Smooth muscle cell of the brain vasculature (primary cell): Measurements from ENCODE around the gene VAX1.
"Not testable (repeated sequence)": the region's sequence is repeated elsewhere in the genome, so short reads cannot be mapped to it uniquely, and the experiment has no call there.

Experiments used
- DNase-seq: peaks from one replicate; pipeline ENCODE4 v3.0.0-alpha.2; 2012; ENCODE audit warnings: low read depth, low spot score

Gene VAX1

DNA sequence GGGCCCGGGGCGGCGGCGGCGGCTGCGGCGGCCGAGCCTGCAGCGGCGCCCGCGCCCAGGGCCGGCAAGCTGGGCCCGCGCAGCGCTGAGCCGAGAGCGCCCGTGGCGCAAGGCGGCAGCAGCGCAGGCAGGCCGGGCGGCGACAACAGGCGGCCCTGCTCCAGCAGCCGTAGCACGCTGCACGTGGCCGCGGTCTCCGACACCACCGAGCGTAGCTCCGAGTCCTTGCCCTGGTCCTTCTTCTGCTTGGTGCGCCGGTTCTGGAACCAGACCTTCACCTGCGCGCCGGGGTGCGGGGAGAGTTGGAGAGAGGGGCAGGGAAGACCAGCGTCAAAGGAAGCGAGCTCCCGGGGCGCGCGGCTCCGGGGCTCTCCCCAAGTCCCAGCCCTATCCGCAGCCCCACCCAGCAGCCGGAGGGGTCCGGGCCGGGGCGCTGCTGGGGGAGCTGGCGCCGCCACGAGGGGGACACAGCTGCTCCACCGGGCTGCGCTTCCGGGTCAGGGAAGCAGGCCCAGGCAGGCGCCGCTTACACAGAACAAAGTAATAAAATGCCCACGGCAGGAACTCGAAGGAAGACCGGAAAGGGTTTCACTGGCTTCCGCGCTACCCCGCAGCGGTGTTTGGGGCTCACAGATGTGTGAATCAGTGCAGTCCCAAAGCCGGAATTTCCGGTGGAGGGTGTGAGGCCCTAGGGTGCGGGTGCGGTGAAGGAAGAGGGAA, 3.6 kb downstream of the VAX1 start:
- no peak for DNase-seq

DNA sequence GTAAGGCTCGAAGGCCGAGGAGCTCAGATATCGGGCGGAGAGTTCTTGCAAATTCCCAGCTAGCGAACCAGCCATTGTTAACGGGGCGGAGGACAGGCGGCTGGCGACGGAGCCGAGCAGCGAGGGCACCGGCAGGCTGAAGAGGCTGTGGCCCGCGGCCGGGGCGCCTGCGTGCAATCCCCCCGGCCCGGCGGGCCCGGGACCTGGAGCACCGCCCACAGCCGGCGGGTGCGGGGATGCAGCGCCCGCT, 4.1 kb downstream of the VAX1 start:
- no peak for DNase-seq

DNA sequence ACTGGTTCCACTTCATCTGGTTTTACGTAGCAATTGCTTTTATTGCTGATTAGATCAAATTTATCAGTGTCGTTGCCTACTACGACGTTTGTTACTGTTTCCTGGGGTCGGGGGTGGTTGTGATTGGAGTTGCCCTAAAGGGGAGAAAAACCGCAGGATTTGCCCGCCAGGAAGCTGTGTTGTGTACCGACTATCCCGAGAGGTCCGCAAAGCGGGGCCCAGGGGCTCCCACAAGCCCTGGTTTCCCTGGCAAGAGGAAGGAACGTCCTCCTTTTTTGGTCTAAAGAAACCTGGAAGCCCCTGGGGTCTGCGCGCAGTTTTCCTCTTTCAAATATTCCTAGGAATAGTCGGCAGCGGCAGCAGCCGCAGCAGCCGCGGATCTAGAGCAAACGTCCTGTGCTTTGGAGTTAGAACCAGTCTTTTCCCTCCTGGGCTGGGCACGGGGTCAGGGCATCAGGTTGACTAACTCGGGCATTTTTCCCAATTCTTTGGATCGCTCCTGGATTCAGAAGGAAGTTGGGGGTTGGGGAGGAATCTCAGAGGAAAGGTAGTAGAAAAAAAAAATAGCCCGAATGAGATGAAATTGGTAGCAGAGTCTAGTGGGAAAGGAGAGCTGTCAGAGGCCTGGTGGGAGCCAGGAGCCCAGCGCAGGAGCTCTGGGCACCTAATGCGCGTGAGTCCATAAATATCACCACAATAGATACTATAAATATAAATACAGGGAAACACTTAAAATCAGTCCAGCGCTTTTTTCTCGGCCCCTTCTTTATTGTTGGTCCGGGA, 4.6 kb downstream of the VAX1 start:
- no peak for DNase-seq

DNA sequence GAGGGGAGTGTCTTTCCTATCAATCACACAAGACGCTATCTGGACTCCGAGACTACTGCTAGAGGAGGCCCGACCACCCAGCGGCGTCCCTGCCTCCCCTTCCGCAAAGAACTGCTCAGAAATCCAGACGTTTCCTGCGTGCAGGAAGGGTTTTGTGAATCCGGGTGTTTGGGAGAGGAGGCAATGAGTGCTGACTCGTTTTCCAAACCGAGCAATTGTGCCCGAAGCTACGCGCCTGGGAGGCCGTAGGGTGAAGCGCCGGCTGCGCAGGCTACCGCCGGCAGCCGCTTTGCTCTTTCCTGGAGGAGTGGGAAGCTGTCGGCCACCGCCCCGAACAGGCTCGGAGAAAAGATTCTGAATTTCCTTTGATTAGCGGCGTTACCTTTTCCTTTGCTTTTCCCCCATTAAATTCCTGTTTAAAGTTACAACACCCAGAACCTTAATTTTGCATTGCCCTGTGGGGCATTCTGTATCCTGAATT, 5.3 kb downstream of the VAX1 start:
- DNase-seq: no peak

DNA sequence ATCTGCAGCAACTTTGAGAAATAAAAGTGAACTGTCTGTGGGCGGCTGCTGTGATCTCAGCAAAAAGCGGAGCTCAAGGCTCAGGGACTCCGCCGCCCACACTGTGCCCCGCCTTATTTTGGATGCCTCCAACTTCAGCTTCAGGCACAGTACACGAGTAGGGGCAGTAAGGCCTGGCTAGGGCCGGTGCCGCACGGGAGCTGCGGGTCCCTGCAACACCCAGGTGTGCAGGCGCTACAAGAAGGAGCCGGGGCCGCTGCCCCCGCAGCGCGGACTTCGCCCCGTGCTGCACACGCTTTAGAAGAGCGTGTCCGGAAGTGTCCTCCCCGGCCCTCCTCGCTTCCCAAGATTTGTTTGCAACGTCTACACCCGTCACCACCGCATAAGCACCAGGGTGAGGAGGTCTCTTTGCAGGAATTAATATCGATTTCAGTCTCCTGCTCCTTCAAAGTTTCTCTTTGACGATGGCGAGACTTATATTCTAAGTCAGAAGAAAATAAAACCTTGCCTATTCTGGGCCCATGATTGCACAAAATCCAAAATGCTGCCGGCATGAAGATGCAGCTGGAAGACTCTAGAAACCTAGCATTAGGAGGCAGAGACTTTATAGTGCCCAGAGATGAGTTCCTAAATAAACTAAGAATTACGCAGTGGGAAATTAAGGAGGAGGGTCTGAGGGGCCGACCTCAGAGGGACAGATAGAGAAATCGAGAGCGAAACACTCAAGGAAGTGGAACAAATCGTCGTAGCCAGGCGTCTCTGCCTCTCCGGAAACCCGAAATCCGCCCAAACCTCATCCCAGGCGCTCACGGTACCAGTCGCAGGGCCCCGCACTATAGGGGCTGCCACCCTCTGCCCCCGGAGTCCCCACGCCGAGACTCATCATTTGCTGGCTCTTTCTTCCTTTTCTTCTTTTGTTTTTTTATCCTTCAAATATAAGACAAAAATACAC, 6.4 kb downstream of the VAX1 start:
- no peak for DNase-seq

DNA sequence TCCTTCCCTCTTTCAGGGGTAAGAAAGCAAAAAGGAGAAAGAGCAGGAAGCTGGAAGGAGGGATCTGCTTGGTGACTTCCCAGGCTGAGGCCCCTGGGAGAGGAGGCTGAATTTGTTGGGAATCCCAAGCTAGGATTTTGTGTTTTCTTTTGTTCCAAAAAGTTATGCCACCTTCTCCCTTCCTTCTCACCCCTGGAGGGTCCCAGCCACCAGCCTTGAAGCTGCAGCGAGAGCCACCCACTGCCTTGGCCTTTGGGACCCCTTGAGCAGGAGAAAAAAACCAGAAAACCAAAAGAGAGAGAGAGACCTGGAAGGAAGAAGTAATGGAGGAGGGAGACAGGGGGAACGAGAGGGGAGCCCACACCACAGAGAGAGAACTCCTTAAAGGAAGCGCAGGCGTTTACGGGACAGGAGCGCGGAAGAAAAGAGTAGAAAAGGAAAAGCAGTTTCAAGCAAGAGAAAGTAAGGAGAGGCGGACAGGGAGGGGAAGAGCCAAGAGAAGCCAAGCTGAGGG, 7.2 kb downstream of the VAX1 start:
- DNase-seq: no peak

DNA sequence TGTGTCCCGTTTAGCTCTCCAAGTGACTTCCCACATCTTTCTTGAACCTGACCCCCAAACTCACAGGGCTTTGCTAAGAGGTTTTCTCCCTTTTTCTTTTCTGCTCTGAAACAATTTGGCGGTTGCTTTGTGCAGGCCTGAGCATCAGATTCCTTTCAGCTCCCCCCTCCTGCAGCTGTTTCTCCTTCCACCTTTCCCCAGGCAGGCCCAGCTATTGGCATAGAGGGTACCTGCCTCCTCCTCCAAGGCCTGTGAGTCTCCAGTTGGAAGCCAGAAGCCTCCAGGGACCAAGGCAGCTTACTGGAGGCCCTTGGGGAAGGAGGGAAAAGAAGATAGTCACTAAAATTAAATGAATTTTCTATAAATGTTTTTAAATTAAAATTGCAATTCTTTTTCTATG, 7.7 kb downstream of the VAX1 start:
- no peak for DNase-seq

DNA sequence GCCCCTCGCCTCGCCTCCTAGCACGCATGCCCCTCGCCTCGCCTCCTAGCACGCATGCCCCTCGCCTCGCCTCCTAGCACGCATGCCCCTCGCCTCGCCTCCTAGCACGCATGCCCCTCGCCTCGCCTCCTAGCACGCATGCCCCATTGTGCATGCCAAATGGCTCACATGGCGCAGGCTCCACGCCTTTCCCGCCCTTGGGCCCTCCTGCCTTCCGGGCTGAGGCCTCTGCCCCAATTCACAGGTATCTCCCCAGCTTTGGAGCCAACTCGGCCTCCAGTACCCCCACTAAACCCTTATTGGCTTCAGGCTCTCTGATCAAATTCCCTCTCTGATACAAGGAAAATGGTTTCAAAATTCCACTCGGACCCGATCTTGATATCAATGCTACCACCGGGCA, 11.4 kb downstream of the VAX1 start:
- DNase-seq: not testable (repeated sequence)

DNA sequence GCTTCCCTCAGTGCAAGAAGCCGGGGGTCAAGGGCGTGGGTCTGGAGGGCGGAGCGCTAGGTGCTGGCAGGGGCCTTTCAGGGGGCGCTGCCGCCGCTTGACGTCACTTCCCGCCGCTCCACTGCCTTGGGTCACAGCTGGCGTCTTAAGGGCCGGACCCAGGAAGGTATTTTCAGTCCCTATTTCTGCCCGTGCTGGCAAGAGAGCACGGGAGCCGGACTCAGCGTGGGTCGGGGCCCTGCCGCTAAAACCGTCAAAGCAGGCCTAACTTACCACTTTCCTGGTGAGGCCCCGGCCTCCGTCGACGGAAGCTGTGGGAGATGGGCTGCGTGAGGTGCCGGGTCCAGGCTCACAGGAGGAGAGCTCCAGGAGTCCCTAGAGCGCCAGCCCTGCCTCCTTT, 12.0 kb downstream of the VAX1 start:
- DNase-seq: no peak

DNA sequence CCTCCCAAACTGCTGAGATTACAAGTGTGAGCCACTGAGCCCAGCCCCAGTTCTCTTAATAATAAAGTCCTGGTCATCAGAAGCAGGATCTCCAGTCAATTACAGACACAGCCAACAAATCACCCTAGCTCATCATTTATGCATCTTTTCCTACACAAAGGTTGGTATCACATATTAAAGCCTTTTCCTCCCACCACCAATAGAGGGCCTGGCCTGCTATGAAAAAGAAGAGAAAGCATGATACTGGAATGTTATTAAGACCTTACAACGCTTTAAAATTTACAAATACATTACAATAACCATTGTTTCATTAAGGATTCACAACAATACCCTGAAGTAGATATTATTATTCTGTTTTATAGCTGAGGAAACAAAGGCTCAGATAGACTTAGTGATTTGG, 25.9 kb downstream of the VAX1 start:
- DNase-seq: no peak

DNA sequence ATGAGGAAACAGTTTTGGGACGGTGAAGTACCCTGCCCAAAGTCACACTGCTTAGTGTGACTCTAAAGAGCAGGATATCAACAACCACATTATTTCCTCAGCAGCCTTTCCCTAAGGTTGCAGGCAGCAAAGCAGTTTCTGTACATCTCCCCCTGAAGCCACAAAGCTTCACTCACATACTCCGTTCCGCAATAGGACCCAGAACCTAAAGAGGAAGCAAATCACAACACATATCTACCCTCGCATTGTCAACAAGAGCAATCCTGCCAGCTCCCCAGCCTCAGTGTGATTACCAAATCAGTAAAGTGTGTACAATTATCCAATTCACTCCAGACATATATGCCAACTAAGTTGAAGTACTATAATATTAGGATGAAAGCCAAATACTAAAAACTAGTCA, 30.8 kb downstream of the VAX1 start:
- DNase-seq: no peak

DNA sequence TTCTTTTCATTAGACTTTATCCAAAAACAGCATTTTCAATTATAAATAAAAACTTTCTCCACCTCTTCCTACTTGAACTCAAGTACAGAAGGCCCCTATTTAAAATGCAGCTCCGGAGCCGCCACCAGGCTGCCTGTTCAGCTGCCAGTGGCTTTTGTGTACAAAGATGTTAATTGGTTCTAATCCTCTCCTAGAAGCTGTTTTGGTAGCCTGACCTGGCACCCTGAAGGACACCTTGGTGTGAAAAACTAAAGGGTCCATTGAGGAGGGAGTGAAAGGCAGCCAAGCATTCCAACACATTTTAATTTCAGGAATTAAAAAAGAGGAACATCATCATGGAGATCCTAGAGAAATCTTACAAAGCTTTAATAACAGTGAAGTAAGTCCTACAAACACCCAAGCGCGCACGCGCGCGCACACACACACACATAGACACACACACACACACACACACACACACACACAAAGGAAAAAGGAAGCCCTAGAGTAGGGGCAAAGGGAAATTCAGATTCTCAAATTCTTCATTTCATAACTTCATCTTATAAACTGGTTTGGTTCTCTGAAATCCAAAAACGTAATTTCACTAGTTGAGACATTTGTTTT, 41.4 kb downstream of the VAX1 start:
- DNase-seq: no peak

DNA sequence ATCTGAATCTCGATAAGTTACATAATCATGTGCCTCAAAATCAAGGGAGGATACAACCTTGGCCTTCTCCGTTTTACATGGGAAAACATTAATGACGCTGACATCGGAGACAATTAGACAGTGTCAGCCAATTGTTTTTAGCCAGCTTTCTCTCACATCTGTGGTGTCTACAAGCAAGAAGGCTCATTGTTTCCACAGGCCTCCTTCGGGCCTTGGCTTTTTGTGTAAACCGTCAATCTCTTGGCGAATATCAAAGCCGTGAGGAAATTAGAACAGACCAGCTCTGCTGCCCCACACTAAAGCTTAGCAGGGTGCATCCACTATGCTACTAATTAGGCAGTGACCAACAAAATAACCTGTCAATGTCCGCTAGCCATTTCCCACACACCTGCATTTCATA, 43.2 kb downstream of the VAX1 start:
- no peak for DNase-seq

DNA sequence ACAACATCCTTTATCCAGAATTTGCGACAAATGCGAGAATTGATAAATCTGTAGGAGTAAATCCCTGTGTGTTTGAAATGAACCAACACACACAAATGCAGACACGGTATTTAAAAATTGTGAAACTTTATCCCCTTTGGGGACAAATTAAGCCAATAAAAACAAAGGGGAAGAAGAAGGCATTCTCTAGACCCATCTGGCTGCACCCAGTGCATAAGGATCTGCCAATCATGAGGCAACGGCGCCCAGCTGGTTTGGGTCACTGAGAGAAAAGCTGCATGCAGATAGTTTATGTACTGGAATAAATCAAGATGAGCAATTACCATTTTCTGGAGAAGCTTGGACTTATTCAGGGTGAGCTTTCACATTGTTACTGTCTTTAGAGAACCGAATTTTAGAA, 45.7 kb downstream of the VAX1 start:
- DNase-seq: no peak

DNA sequence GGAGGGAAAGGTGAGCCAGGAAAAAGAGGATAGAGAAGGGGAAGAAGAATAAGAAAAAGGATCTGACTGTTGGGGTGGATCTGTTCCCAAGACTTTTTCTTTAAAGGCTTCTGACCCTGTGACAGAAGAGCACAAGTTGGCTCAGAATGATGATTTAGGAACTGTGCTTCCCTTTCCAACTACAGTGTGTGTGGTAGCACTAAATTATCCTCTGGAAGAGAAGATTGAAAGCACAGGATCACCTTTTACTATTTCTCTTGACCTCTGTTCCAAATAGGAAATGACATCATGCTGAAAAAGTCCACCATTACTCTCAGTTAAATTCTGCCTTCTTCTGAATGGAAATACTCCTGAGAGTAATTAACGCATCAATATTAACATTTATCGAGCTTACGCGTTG, 47.2 kb downstream of the VAX1 start:
- no peak for DNase-seq

DNA sequence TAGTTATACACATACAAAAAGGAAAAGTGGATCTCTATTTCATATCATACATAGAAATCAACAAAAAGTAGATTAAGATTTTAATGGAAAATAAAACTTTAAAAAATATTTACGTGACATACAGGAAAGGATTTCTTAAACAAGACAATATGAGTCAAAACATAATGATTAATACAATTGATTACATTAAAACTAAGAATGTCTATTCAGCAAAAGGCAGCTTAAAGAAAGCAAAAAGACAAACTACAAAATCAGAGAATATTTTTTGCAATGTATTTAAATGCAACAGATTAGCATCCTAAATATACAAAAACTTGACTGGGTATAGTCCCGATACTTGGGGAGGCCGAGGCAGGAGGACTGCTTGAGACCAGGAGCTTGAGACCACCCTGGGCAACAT, 50.5 kb downstream of the VAX1 start:
- DNase-seq: no peak

DNA sequence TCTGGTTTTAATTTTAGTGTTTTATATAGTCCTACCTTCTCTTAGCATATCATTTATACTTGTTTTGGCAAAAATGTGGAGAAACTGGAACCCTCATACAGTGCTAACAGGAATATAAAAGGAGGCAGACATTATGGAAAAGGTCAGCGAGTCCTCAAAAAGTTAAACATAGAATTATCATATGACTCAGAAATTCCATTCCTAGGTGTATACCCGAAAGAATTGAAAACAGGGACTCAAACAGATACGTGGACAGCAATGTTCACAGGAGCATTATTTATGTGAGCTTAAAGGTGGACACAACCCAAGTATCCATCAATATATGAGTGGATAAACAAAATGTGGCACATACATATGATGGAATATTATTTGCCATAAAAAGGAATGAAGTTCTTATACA, 51.5 kb downstream of the VAX1 start:
- no peak for DNase-seq

DNA sequence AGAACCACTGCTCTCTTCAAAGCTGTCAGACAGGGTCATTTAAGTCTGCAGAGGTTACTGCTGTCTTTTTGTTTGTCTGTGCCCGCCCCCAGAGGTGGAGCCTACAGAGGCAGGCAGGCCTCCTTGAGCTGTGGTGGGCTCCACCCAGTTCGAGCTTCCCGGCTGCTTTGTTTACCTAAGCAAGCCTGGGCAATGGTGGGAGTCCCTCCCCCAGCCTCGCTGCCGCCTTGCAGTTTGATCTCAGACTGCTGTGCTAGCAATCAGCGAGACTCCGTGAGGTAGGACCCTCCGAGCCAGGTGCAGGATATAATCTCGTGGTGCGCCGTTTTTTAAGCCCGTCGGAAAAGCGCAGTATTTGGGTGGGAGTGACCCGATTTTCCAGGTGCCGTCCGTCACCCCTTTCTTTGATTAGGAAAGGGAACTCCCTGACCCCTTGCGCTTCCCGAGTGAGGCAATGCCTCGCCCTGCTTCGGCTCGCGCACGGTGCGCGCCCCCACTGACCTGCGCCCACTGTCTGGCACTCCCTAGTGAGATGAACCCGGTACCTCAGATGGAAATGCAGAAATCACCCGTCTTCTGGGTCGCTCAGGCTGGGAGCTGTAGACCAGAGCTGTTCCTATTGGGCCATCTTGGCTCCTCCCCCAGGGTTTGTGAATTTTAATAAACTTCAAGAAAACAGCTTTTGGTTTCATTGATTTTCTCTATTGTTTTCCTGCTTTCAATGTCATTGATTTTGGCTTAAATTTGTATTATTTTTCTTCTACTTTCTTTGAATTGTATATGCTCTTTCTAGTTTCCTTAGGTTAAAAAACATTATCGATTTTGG, 53.4 kb downstream of the VAX1 start:
- not testable (repeated sequence) for DNase-seq
